Adrenal gland (tissue), 5 donors: Measurements from ENCODE around the gene REEP2.

Experiments
- POLR2A ChIP-seq, 2 donors: fragments of 450-650 bp; IDR thresholded peaks; one replicate each; pipeline ENCODE4 v1.6.1; 2017; ENCODE audit warnings: antibody characterized with exemption in 2 of 2, mild to moderate bottlenecking in 2 of 2, moderate library complexity in 1 of 2
- TF ChIP-seq, protein P1 (sequence below), 6 experiments: fragments of 450-650 bp in 4 of 6; fragments of 200-600 bp in 2 of 6; sonication (generic) in 1 of 6; IDR thresholded peaks; 1 replicate in 5 of 6; 2 replicates in 1 of 6; pipeline versions ENCODE4 v1.5.1 to v1.8.0; 2016 to 2021; ENCODE audit warnings: antibody characterized with exemption in 6 of 6, mild to moderate bottlenecking in 2 of 6, moderate library complexity in 1 of 6
- donor health status: DM: no; HTN: no; CAD: no.

DNA sequence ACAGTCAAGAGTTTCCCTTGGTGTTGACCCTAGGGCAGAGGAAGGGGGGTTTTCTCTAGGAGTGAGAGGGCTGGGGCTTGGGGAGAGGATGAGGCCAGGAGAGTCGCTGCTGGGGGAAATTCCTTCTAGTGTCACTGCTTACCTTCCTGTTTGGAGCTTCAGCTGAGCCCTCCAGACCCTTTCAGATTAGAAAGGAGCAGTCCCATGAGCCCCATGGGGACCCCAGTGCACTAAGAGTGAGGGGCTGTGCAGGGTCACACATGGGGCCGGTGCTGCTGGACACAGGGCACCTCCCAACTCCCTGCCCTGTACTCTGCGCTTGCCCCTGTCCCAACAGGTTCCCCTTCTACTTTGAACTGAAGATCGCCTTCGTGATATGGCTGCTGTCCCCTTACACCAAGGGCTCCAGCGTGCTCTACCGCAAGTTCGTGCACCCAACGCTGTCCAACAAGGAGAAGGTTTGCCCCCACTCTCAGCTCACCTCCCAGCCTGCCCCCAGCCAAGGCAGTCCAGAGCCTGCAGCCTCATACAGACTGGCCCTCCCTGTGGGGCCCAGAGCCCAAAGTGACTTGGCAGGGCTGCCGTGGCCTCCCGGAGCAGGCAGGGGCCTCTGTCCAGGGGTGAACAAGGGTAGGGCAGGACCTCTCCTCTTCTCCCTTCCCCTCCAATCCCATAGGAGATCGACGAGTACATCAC is 5.4 kb downstream of the REEP2 start:
- TF ChIP-seq, protein P1, sequence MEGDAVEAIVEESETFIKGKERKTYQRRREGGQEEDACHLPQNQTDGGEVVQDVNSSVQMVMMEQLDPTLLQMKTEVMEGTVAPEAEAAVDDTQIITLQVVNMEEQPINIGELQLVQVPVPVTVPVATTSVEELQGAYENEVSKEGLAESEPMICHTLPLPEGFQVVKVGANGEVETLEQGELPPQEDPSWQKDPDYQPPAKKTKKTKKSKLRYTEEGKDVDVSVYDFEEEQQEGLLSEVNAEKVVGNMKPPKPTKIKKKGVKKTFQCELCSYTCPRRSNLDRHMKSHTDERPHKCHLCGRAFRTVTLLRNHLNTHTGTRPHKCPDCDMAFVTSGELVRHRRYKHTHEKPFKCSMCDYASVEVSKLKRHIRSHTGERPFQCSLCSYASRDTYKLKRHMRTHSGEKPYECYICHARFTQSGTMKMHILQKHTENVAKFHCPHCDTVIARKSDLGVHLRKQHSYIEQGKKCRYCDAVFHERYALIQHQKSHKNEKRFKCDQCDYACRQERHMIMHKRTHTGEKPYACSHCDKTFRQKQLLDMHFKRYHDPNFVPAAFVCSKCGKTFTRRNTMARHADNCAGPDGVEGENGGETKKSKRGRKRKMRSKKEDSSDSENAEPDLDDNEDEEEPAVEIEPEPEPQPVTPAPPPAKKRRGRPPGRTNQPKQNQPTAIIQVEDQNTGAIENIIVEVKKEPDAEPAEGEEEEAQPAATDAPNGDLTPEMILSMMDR (IDR thresholded peaks at IDR 0.05) = no peak
- no peak for TF ChIP-seq POLR2A (IDR thresholded peaks at IDR 0.05)
